ENCODE data around the gene FES.

GRCh38 chr15:90840157-90840855, 44.0 kb upstream of the FES start:
- TF ChIP-seq, protein P1, sequence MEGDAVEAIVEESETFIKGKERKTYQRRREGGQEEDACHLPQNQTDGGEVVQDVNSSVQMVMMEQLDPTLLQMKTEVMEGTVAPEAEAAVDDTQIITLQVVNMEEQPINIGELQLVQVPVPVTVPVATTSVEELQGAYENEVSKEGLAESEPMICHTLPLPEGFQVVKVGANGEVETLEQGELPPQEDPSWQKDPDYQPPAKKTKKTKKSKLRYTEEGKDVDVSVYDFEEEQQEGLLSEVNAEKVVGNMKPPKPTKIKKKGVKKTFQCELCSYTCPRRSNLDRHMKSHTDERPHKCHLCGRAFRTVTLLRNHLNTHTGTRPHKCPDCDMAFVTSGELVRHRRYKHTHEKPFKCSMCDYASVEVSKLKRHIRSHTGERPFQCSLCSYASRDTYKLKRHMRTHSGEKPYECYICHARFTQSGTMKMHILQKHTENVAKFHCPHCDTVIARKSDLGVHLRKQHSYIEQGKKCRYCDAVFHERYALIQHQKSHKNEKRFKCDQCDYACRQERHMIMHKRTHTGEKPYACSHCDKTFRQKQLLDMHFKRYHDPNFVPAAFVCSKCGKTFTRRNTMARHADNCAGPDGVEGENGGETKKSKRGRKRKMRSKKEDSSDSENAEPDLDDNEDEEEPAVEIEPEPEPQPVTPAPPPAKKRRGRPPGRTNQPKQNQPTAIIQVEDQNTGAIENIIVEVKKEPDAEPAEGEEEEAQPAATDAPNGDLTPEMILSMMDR (IDR thresholded peaks at IDR 0.05) = no peak
- no peak for TF ChIP-seq POLR2A (IDR thresholded peaks at IDR 0.05)
